PC-3 (cell line): ENCODE data around the gene ZSWIM7.

Experiments
- CTCF ChIP-seq: fragments of 300-600 bp; sonication (generic); conservative IDR thresholded peaks from 2 replicates; pipeline ENCODE4 v1.5.1; 2017; ENCODE audit warnings: antibody characterized with exemption, low read depth, mild to moderate bottlenecking, low read length
- EZH2 ChIP-seq: fragments of 300-600 bp; sonication (generic); IDR thresholded peaks from one replicate; pipeline ENCODE4 v1.6.1; 2017; ENCODE audit warnings: antibody characterized with exemption, mild to moderate bottlenecking, low read length; ENCODE audit not compliant: unreplicated experiment

DNA sequence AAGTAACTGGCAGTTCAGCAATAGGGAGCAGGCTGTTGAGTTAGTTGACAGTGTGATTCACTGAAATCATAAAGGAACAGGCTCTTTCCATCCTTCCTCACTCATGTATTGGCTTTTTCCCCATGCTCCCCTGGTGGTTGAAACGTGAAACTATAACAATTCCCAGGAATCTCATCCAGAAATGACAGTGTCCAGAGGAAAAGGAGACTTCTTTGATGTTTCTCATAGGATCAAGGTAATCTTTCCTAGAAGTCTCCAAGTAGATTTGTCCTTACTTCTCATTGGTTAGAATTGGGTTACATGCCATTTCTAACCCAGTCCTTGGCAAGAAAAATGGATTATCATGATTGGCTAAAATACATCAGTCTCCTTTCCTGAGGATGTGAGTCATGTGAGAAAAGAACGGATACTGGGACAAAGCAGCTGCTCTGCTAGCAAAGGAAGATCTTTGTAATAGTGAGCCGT lies 14.5 kb upstream of the ZSWIM7 start:
- peak; percentile 89 for TF ChIP-seq CTCF
- no peak for TF ChIP-seq EZH2
